H1 (cell line): ENCODE measurements around the gene CNGA4. TPM values are rescaled to one million over a fixed set of nuclear protein-coding genes. Genes with fewer than 3 reads are reported as not detected.

ENCODE experiments used
- CTCF ChIA-PET: fragments of 300-600 bp; sonication (Branson Sonifier 250); formaldehyde crosslinking; loops from one replicate; lab custom pipeline; 2021; ENCODE audit not compliant: partially characterized antibody; lab: Charles Lee
- POLR2A ChIA-PET: fragments of 300-600 bp; sonication (Branson Sonifier 250); formaldehyde crosslinking; loops from one replicate; lab custom pipeline; 2021; ENCODE audit warnings: inconsistent platforms; ENCODE audit not compliant: partially characterized antibody; lab: Charles Lee
- DNase-seq, 2 experiments: peaks; one replicate each; pipeline versions ENCODE4 v3.0.0 to v3.0.0-alpha.2; 2010 to 2022; ENCODE audit warnings: low spot score in 2 of 2, low read depth in 1 of 2, mixed read lengths in 1 of 2
- FAIRE-seq: peaks from 2 replicates; lab custom pipeline; 2011; peaks lifted over from hg19 to GRCh38; lab: Jason Lieb, UNC
- H2AFZ ChIP-seq: 2 replicates; pipeline ENCODE4 v1.8.1; 2012; ENCODE audit warnings: low read length, inconsistent platforms
- H2AK5ac ChIP-seq: 2 replicates; pipeline ENCODE4 v1.6.1; 2013; ENCODE audit warnings: low read depth, low read length
- H2BK120ac ChIP-seq: replicated peaks from 2 replicates; pipeline ENCODE3; 2013; ENCODE audit warnings: low read depth, low read length, inconsistent platforms
- H2BK12ac ChIP-seq: 2 replicates; pipeline ENCODE4 v1.6.1; 2013; ENCODE audit warnings: low read depth, low read length
- H2BK15ac ChIP-seq: 2 replicates; pipeline ENCODE4 v1.6.1; 2013; ENCODE audit warnings: low read length
- H2BK20ac ChIP-seq: 2 replicates; pipeline ENCODE4 v1.6.1; 2013; ENCODE audit warnings: low read length
- H2BK5ac ChIP-seq: 2 replicates; pipeline ENCODE4 v1.6.1; 2013; ENCODE audit warnings: low read depth, low read length
- H3K14ac ChIP-seq: 2 replicates; pipeline ENCODE4 v1.6.1; 2013; ENCODE audit warnings: inconsistent platforms; ENCODE audit not compliant: insufficient read length
- H3K18ac ChIP-seq: 2 replicates; pipeline ENCODE4 v1.6.1; 2013; ENCODE audit warnings: low read length; ENCODE audit errors: extremely low read depth
- H3K23ac ChIP-seq: 2 replicates; pipeline ENCODE4 v1.6.1; 2013; ENCODE audit warnings: inconsistent platforms; ENCODE audit not compliant: insufficient read length
- H3K23me2 ChIP-seq: 2 replicates; pipeline ENCODE4 v1.6.1; 2013; ENCODE audit warnings: low read depth, low read length
- H3K27ac ChIP-seq: 2 replicates; pipeline ENCODE4 v1.6.1; 2011; ENCODE audit warnings: low read depth, low read length, inconsistent platforms
- H3K27me3 ChIP-seq, 4 experiments: replicated peaks in 1 of 4; 1 replicate in 1 of 4; 2 replicates in 3 of 4; pipeline versions ENCODE4 v1.6.1 to v1.8.1; 2011 to 2013; ENCODE audit warnings: low read length in 3 of 4, mild to moderate bottlenecking in 3 of 4, inconsistent platforms in 2 of 4, mixed read lengths in 2 of 4, moderate library complexity in 1 of 4; ENCODE audit not compliant: control insufficient read depth in 3 of 4, insufficient read depth in 3 of 4; ENCODE audit errors: extremely low read depth in 1 of 4
- H3K36me3 ChIP-seq, 4 experiments: 2 replicates each; pipeline versions ENCODE4 v1.6.1 to v1.8.1; 2011 to 2013; ENCODE audit warnings: mild to moderate bottlenecking in 4 of 4, low read length in 3 of 4, moderate library complexity in 2 of 4, control low read depth in 1 of 4, inconsistent platforms in 1 of 4; ENCODE audit not compliant: insufficient read depth in 4 of 4, control insufficient read depth in 2 of 4
- H3K4ac ChIP-seq: replicated peaks from 2 replicates; pipeline ENCODE3; 2013; ENCODE audit warnings: low read length, low read depth, mixed read lengths, inconsistent platforms; ENCODE audit not compliant: insufficient read length
- H3K4me1 ChIP-seq, 4 experiments: replicated peaks in 1 of 4; 1 replicate in 1 of 4; 2 replicates in 3 of 4; pipeline versions ENCODE4 v1.6.1 to v1.8.1; 2011 to 2013; ENCODE audit warnings: low read length in 3 of 4, inconsistent platforms in 2 of 4, mixed read lengths in 1 of 4; ENCODE audit not compliant: insufficient read depth in 4 of 4, control insufficient read depth in 3 of 4
- H3K4me2 ChIP-seq, 2 experiments: 2 replicates each; pipeline versions ENCODE4 v1.6.1 to v1.8.1; 2011 to 2013; ENCODE audit warnings: low read depth in 2 of 2, low read length in 2 of 2, control low read depth in 1 of 2, inconsistent platforms in 1 of 2, mild to moderate bottlenecking in 1 of 2; ENCODE audit not compliant: insufficient read depth in 1 of 2
- H3K4me3 ChIP-seq, 4 experiments: fragments of 200-600, 300-600 bp in 1 of 4; sonication (generic), shearing (Covaris generic), sonication (Bioruptor Twin) in 1 of 4; 2 replicates each; pipeline versions ENCODE4 v1.5.1 to v1.8.1; 2011 to 2016; ENCODE audit warnings: low read length in 4 of 4, low read depth in 3 of 4, control low read depth in 2 of 4, inconsistent platforms in 2 of 4, mild to moderate bottlenecking in 2 of 4, mixed read lengths in 1 of 4, moderate library complexity in 1 of 4; ENCODE audit not compliant: insufficient read depth in 2 of 4; ENCODE audit errors: extremely low read depth in 1 of 4
- H3K56ac ChIP-seq: replicated peaks from 2 replicates; pipeline ENCODE3; 2013; ENCODE audit warnings: low read depth, mild to moderate bottlenecking, mixed read lengths, low read length, inconsistent platforms; ENCODE audit not compliant: insufficient read length
- H3K79me1 ChIP-seq: 2 replicates; pipeline ENCODE4 v1.6.1; 2013; ENCODE audit warnings: low read depth, low read length, control low read depth
- H3K79me2 ChIP-seq, 2 experiments: 2 replicates each; pipeline versions ENCODE4 v1.6.1 to v1.8.1; 2012 to 2013; ENCODE audit warnings: low read length in 2 of 2, mild to moderate bottlenecking in 2 of 2, inconsistent platforms in 1 of 2; ENCODE audit not compliant: insufficient read depth in 2 of 2, control insufficient read depth in 1 of 2
- H3K9ac ChIP-seq, 4 experiments: replicated peaks in 1 of 4; 1 replicate in 1 of 4; 2 replicates in 3 of 4; pipeline versions ENCODE4 v1.6.1 to v1.8.1; 2011 to 2013; ENCODE audit warnings: low read depth in 3 of 4, low read length in 3 of 4, control low read depth in 2 of 4, mild to moderate bottlenecking in 2 of 4, moderate library complexity in 2 of 4, inconsistent platforms in 1 of 4; ENCODE audit errors: extremely low read depth in 1 of 4
- H3K9me3 ChIP-seq, 2 experiments: 2 replicates each; pipeline versions ENCODE4 v1.6.1 to v1.8.1; 2012 to 2013; ENCODE audit warnings: mild to moderate bottlenecking in 2 of 2, moderate library complexity in 2 of 2, control low read depth in 1 of 2, inconsistent platforms in 1 of 2, low read depth in 1 of 2, low read length in 1 of 2, mixed read lengths in 1 of 2; ENCODE audit not compliant: insufficient read depth in 2 of 2
- H4K20me1 ChIP-seq, 2 experiments: replicated peaks in 1 of 2; 2 replicates each; pipeline versions ENCODE3 to v1.8.1; 2011 to 2013; ENCODE audit warnings: inconsistent platforms in 2 of 2, low read length in 2 of 2, mild to moderate bottlenecking in 1 of 2; ENCODE audit not compliant: insufficient read depth in 2 of 2, control insufficient read depth in 1 of 2
- H4K5ac ChIP-seq: 2 replicates; pipeline ENCODE4 v1.6.1; 2013; ENCODE audit warnings: low read length, low read depth, mixed read lengths, inconsistent platforms; ENCODE audit not compliant: insufficient read length
- H4K8ac ChIP-seq: 2 replicates; pipeline ENCODE4 v1.8.0; 2013; ENCODE audit warnings: mild to moderate bottlenecking, moderate library complexity, low read length, inconsistent platforms; ENCODE audit not compliant: insufficient read depth; ENCODE audit errors: extremely low read depth
- H4K91ac ChIP-seq: replicated peaks from 2 replicates; pipeline ENCODE3; 2013; ENCODE audit warnings: low read length, mixed read lengths, inconsistent platforms; ENCODE audit not compliant: insufficient read length
- CBX8 ChIP-seq: fragments of 300-800, 300-1000 bp; sonication (generic); IDR thresholded peaks from 2 replicates; pipeline ENCODE4 v1.7.1; 2016; ENCODE audit warnings: low read depth, low read length, borderline replicate concordance
- HDAC2 ChIP-seq, 2 experiments: fragments of 300-600 bp in 1 of 2; sonication (generic) in 1 of 2; IDR thresholded peaks; 2 replicates each; pipeline ENCODE4 v1.6.1; 2011 to 2012; ENCODE audit warnings: low read depth in 2 of 2, low read length in 2 of 2, mild to moderate bottlenecking in 2 of 2, moderate library complexity in 2 of 2, borderline replicate concordance in 1 of 2, inconsistent platforms in 1 of 2
- POLR2AphosphoS5 ChIP-seq: IDR thresholded peaks from 2 replicates; pipeline ENCODE4 v1.6.1; 2011; ENCODE audit warnings: low read depth, low read length
- RBBP5 ChIP-seq: IDR thresholded peaks from 2 replicates; pipeline ENCODE4 v1.7.1; 2012; ENCODE audit warnings: low read depth, mild to moderate bottlenecking, inconsistent platforms, low read length, moderate library complexity, borderline replicate concordance
- WGBS, 2 experiments: shearing (Covaris generic) in 1 of 2; methylation state at CpG; one replicate each; pipeline versions ENCODE4 v1.1.6 to v1.1.7; 2013 to 2015; ENCODE audit warnings: low lambda C conversion rate in 2 of 2, mixed read lengths in 2 of 2, inconsistent platforms in 1 of 2, low coverage in 1 of 2, missing lambda C conversion rate in 1 of 2; ENCODE audit not compliant: insufficient replicate concordance in 2 of 2, insufficient coverage in 1 of 2, insufficient read length in 1 of 2; ENCODE audit errors: extremely low coverage in 1 of 2, missing lambda C conversion rate in 1 of 2; 5-methylcytosine and 5-hydroxymethylcytosine counted together
- polyA plus RNA-seq, 7 experiments: library from polyadenylated mRNA; depleted of rRNA in 3 of 7; stranded (reverse) in 5 of 7; unstranded in 2 of 7; fragments of >200 nt in 5 of 7; fragments of 200-250 nt in 2 of 7; gene quantifications; 1 replicate in 5 of 7; 2 replicates in 1 of 7; 4 replicates in 1 of 7; pipeline versions ENCODE4 v1.2.1 to v1.2.3, GENCODE V29; 2011 to 2013; ENCODE audit warnings: missing spikeins in 2 of 7, mixed read lengths in 2 of 7
- total RNA-seq: library from RNA; stranded (reverse); fragmentation: NEBNext Ultra II Directional; extraction: Animal tissue kit (Norgen Biotek cat#: 25700); gene quantifications from 2 replicates; pipeline ENCODE4 v1.2.1, GENCODE V29; 2021

The CNGA4 gene
- total and polyA plus RNA-seq, 2 of the 8 experiments (the other 6 are each of a cell fraction or from before 2014, with no cell fraction given), result 0.29 TPM; not detected in 1

GRCh38 chr11:6241316-6241715 is 2.4 kb downstream of the CNGA4 start:
- DNase-seq (no peak), FAIRE-seq (no peak)
- Histone ChIP-seq H3K79me1 (no peaks in the 10 kb centered on the region), H3K23me2 (no peaks in the 10 kb centered on the region), H2BK20ac (no peak overlapping the region), H2BK12ac (no peak overlapping the region), H3K27ac (no peak overlapping the region), H3K4me2 (no peak overlapping the region), H3K4me1 (no peaks in the 10 kb centered on the region; a peak in 1 of 7 replicates), H3K23ac (no peak overlapping the region), H3K18ac (no peak overlapping the region), H4K5ac (no peak overlapping the region), H4K91ac (no peak overlapping the region), H3K79me2 (no peaks in the 10 kb centered on the region), H2BK5ac (no peak overlapping the region), H3K27me3 (peaks cover 0 to 2% (median 1%) of the 10 kb centered on the region in 4 experiments; a peak in 1 of 7 replicates), H2BK15ac (0 out of 2 replicates have a peak overlapping the region, but pooled peaks have one; percentile 53), H3K9me3 (no peaks in the 10 kb centered on the region), H3K14ac (no peak overlapping the region), H3K36me3 (no peaks in the 10 kb centered on the region), H4K8ac (no peak overlapping the region), H2BK120ac (no peak overlapping the region), H3K56ac (no peak overlapping the region), H4K20me1 (no peaks in the 10 kb centered on the region), H3K4me3 (no peak overlapping the region), H2AFZ (no peak overlapping the region), H2AK5ac (no peak overlapping the region), H3K4ac (no peak overlapping the region), H3K9ac (no peak overlapping the region)
- CTCF ChIA-PET, result interaction anchor here (0.6 to 4.3 kb wide), 11 partner anchors 10 to 775 kb away, joined by 3 to 57 read pairs (median 5); no protein-coding TSS in a partner anchor
- TF ChIP-seq CBX8, result no peak
- no peak for TF ChIP-seq POLR2AphosphoS5
- TF ChIP-seq RBBP5, result no peak
- TF ChIP-seq HDAC2 (IDR thresholded peaks at IDR 0.05; ENCODE audit: borderline replicate concordance in 1 of 2, low read depth in 2 of 2, low read length in 2 of 2), result no peak
- 90% methylated on average over 7 of the region's 7 CpGs; no CpG with 5 or more reads in 1 of the 2 experiments for WGBS, 2 experiments
- POLR2A ChIA-PET, result no interaction called here
